B cell (primary cell): ENCODE data around the gene ASTN2. TPM values are rescaled to one million over a fixed set of nuclear protein-coding genes. Genes with fewer than 3 reads are reported as not detected.

Experiments
- ATAC-seq: fragments of 200-7000 bp; cut with Tn5 transposase; one replicate; pipeline ENCODE4 v1.10.0; 2021; ENCODE audit warnings: low read depth, mild to moderate bottlenecking, moderate number of reproducible peaks, moderate library complexity
- CTCF ChIA-PET: fragments of 350-600 bp; sonication (Branson Sonifier 250); formaldehyde crosslinking; loops from one replicate; lab custom pipeline; 2021; ENCODE audit warnings: antibody characterized with exemption, inconsistent platforms; lab: Charles Lee
- POLR2A ChIA-PET: fragments of 350-600 bp; sonication (Branson Sonifier 250); formaldehyde crosslinking; loops from one replicate; lab custom pipeline; 2021; ENCODE audit warnings: antibody characterized with exemption; lab: Charles Lee
- DNase-seq: peaks from one replicate; pipeline ENCODE4 v3.0.0; 2013
- H2AFZ ChIP-seq: 2 replicates; pipeline ENCODE4 v1.6.1; 2012; ENCODE audit warnings: mild to moderate bottlenecking, low read depth, low read length; ENCODE audit not compliant: insufficient read depth, poor library complexity, severe bottlenecking
- H3K27ac ChIP-seq, 2 donors: 1 replicate in 1 of 2; 2 replicates in 1 of 2; pipeline ENCODE4 v1.5.1; 2012 to 2013; ENCODE audit warnings: low read length in 2 of 2, mild to moderate bottlenecking in 2 of 2, moderate library complexity in 1 of 2
- H3K27me3 ChIP-seq, 4 experiments: fragments of 200-600 bp in 1 of 4; sonication (generic) in 1 of 4; replicated peaks in 1 of 4; 1 replicate in 2 of 4; 2 replicates in 2 of 4; pipeline versions ENCODE4 v1.6.1 to v1.7.0; 2013 to 2016; ENCODE audit warnings: low read length in 3 of 4, mild to moderate bottlenecking in 2 of 4, mixed read lengths in 1 of 4, moderate library complexity in 1 of 4; ENCODE audit not compliant: insufficient read depth in 4 of 4, control insufficient read depth in 3 of 4; ENCODE audit errors: control extremely low read depth in 1 of 4
- H3K36me3 ChIP-seq, 2 experiments: replicated peaks in 1 of 2; 1 replicate in 1 of 2; 2 replicates in 1 of 2; pipeline versions ENCODE4 v1.6.1 to v1.7.1; 2013; ENCODE audit warnings: low read length in 1 of 2; ENCODE audit not compliant: insufficient read depth in 2 of 2, control insufficient read depth in 1 of 2; ENCODE audit errors: control extremely low read depth in 1 of 2, extremely low read depth in 1 of 2
- H3K4me1 ChIP-seq, 2 donors: fragments of 200-600 bp in 1 of 2; sonication (generic) in 1 of 2; 1 replicate in 1 of 2; 2 replicates in 1 of 2; pipeline versions ENCODE4 v1.5.1 to v1.6.1; 2013 to 2017; ENCODE audit warnings: low read length in 2 of 2; ENCODE audit not compliant: control insufficient read depth in 2 of 2, insufficient read depth in 2 of 2
- H3K4me2 ChIP-seq: replicated peaks from 2 replicates; pipeline ENCODE3; 2012; ENCODE audit warnings: mild to moderate bottlenecking, low read depth, low read length; ENCODE audit not compliant: poor library complexity, severe bottlenecking
- H3K4me3 ChIP-seq, 5 experiments: fragments of 200-600 bp in 1 of 5; sonication (generic) in 1 of 5; 1 replicate in 3 of 5; 2 replicates in 2 of 5; pipeline versions ENCODE4 v1.5.1 to v1.7.0; 2011 to 2016; ENCODE audit warnings: low read length in 4 of 5, mild to moderate bottlenecking in 4 of 5, low read depth in 2 of 5, control low read depth in 1 of 5, moderate library complexity in 1 of 5; ENCODE audit not compliant: insufficient read depth in 1 of 5; ENCODE audit errors: control extremely low read depth in 1 of 5, extremely low read depth in 1 of 5
- H3K79me2 ChIP-seq: fragments of 200-600 bp; sonication (generic); one replicate; pipeline ENCODE4 v1.6.0; 2016; ENCODE audit warnings: low read length; ENCODE audit not compliant: control insufficient read depth, insufficient read depth
- H3K9ac ChIP-seq: fragments of 200-600 bp; sonication (generic); 2 replicates; pipeline ENCODE4 v1.6.1; 2017; ENCODE audit warnings: mild to moderate bottlenecking, low read length, moderate library complexity
- H3K9me3 ChIP-seq, 3 donors: one replicate each; pipeline versions ENCODE4 v1.6.1 to v1.7.1; 2013; ENCODE audit warnings: low read length in 2 of 3; ENCODE audit not compliant: control insufficient read depth in 2 of 3, insufficient read depth in 1 of 3; ENCODE audit errors: control extremely low read depth in 1 of 3
- H4K20me1 ChIP-seq: 2 replicates; pipeline ENCODE4 v1.6.0; 2012; ENCODE audit warnings: mild to moderate bottlenecking, low read length; ENCODE audit not compliant: insufficient read depth, control insufficient read depth, poor library complexity, severe bottlenecking
- H3K27ac Mint-ChIP-seq: one replicate; pipeline ENCODE4 v1.8.0; 2021; ENCODE audit warnings: mixed read lengths
- H3K27me3 Mint-ChIP-seq: one replicate; pipeline ENCODE4 v1.8.0; 2021; ENCODE audit warnings: mixed read lengths
- H3K4me1 Mint-ChIP-seq: one replicate; pipeline ENCODE4 v1.8.0; 2021; ENCODE audit warnings: mixed read lengths
- H3K4me3 Mint-ChIP-seq: one replicate; pipeline ENCODE4 v1.8.0; 2021; ENCODE audit warnings: mixed read lengths
- H3K9me3 Mint-ChIP-seq: one replicate; pipeline ENCODE4 v1.8.0; 2022; ENCODE audit warnings: mixed read lengths; ENCODE audit not compliant: insufficient read depth
- CTCF ChIP-seq: fragments of 200-600 bp; IDR thresholded peaks from one replicate; pipeline ENCODE4 v1.8.0; 2022; ENCODE audit warnings: antibody characterized with exemption, mild to moderate bottlenecking
- EZH2 ChIP-seq: IDR thresholded peaks from 2 replicates; pipeline ENCODE4 v1.6.1; 2012; ENCODE audit warnings: borderline replicate concordance, low read depth, mild to moderate bottlenecking, moderate library complexity, low read length; ENCODE audit not compliant: insufficient read depth, poor library complexity, severe bottlenecking
- WGBS: methylation state at CpG from one replicate; pipeline ENCODE4 v1.1.5; 2013; ENCODE audit warnings: missing lambda C conversion rate; ENCODE audit not compliant: insufficient coverage; 5-methylcytosine and 5-hydroxymethylcytosine counted together
- intact Hi-C: fragments of 100-400 bp; cut with micrococcal nuclease; formaldehyde crosslinking; loops from one replicate; pipeline ENCODE4 v1.10.0; 2022
- polyA plus RNA-seq: library from polyadenylated mRNA; depleted of rRNA; stranded (reverse); fragments of >200 nt; gene quantifications from 2 replicates; pipeline ENCODE4 v1.2.3, GENCODE V29; 2012
- total RNA-seq, 2 donors: library from RNA; stranded (reverse); fragments of 120-200 nt in 1 of 2; gene quantifications; 1 replicate in 1 of 2; 2 replicates in 1 of 2; pipeline versions ENCODE4 v1.2.3 to v1.2.4, GENCODE V29; 2013 to 2022

Gene ASTN2
- total and polyA plus RNA-seq, 2 donors (not counting 1 experiment from before 2014, with no cell fraction given), result 1.2 to 3.6 TPM

- Mint-ChIP-seq H3K4me1 (peaks cover 2% of the 10 kb centered on the region), H3K4me3 (no peak overlapping the region), H3K27ac (no peak overlapping the region), H3K9me3 (no peaks in the 10 kb centered on the region), H3K27me3 (no peaks in the 10 kb centered on the region)
- Histone ChIP-seq H3K4me3 (no peak overlapping the region), H3K27ac (no peak overlapping the region), H3K9ac (no peak overlapping the region), H2AFZ (no peak overlapping the region), H3K9me3 (no peaks in the 10 kb centered on the region), H4K20me1 (no peaks in the 10 kb centered on the region), H3K4me2 (no peak overlapping the region), H3K27me3 (no peaks in the 10 kb centered on the region), H3K4me1 (no peaks in the 10 kb centered on the region), H3K36me3 (no peaks in the 10 kb centered on the region), H3K79me2 (no peaks in the 10 kb centered on the region)
- TF ChIP-seq EZH2, result no peak
- no peak for TF ChIP-seq CTCF
- ChIA-PET CTCF (no interaction called here), POLR2A (no interaction called here)
- DNase-seq (no peak), ATAC-seq (no peak)
- 11% methylated on average over 1 of the region's 1 CpG for WGBS
- intact Hi-C loops, result no loop called here
Measured at GRCh38 chr9:116806075-116806474, 608.8 kb downstream of the ASTN2 start.

- DNase-seq, result peak; percentile 4
- intact Hi-C loops, result no loop called here
- CTCF ChIA-PET, result no interaction called here
- Histone ChIP-seq H3K4me2 (peak overlapping the region; percentile 15), H3K27me3 (no peaks in the 10 kb centered on the region), H3K9ac (no peak overlapping the region), H4K20me1 (no peaks in the 10 kb centered on the region), H3K4me1 (no peaks in the 10 kb centered on the region), H3K79me2 (no peaks in the 10 kb centered on the region), H3K4me3 (no peak overlapping the region), H3K36me3 (no peaks in the 10 kb centered on the region), H3K27ac (no peak overlapping the region), H2AFZ (no peak overlapping the region), H3K9me3 (no peaks in the 10 kb centered on the region)
- Mint-ChIP-seq H3K27me3 (no peaks in the 10 kb centered on the region), H3K4me1 (peaks cover 11% of the 10 kb centered on the region), H3K4me3 (no peak overlapping the region), H3K9me3 (no peaks in the 10 kb centered on the region), H3K27ac (no peak overlapping the region)
- 0% methylated on average over 1 of the region's 1 CpG for WGBS
- POLR2A ChIA-PET, result no interaction called here
- ATAC-seq, result no peak
- TF ChIP-seq EZH2, result no peak
- TF ChIP-seq CTCF, result no peak
Measured at GRCh38 chr9:116800885-116801284, 614.0 kb downstream of the ASTN2 start.
